Measurements from ENCODE around the gene KAZN.

The KAZN gene

DNA sequence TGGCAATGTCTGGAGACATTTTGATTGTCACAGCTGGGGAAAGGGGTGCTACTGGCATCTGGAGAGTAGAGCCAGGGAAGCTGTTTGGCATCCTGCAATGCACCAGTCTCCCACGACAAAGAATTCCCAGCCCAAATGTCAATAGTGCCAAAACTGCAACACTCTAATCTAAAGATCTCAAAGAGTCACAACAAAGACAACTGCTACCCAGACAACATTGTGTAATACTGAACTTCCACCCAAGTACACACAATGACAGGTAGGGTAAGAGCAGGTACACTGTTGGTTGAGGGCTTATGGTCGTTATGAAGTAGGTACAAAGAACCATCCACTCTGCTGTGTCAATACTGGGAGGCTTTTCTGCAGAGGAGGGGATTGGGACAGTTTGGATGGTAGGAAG is 546.8 kb downstream of the KAZN start:
- DNase-seq (ENCODE audit: insufficient read length, low spot score), result no peak
- no peak for FAIRE-seq
- no peak for TF ChIP-seq POLR2A (IDR thresholded peaks at IDR 0.05; ENCODE audit: low read depth, low read length)

DNA sequence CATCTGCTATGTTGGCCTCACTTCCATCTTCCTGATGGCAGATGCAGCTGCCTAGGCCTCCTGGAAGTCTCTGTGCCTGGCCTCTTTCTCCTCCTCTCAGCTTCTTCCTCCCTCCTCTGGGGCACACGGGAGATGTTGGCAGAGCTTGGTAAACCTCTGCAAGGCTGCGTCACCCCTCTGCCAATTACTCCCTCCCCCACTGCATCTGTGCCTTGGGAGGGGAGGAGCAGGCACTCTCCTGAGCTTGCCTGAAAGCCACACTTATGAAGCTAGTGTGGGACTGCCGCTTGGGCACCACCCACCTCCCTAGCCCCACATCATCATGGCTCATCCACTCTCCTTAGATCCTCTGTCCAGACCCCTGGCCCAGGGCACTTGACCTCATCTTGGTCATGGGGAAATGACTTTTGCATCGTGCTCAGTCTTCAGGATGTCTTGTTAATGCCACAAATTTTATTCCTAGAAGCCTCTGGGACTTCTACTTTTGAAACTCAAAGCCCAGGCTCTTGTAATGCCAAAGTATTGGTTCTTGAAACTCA is 547.7 kb downstream of the KAZN start:
- TF ChIP-seq POLR2A (IDR thresholded peaks at IDR 0.05; ENCODE audit: low read depth, low read length), result no peak
- no peak for DNase-seq (ENCODE audit: insufficient read length, low spot score)
- FAIRE-seq, result no peak

DNA sequence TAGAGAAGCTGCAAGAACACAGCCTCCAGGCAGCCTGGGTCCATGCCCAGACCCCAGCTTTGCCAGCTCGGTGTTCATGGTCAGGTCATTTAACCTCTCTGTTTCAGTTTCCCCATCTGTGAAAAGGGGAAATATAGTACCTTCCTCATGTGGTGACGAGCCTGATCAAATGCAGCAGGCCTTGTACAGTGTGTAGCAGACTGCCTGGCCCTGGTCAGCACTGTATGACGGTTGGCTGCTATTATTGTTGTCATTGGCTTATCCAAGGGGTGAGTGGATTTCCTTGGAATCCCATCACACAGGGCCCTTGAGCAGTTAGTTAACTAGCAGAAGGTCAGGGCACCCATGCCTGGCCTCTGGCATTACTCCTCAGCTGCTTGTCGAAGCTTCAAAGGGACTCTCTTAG is 548.5 kb downstream of the KAZN start:
- DNase-seq (ENCODE audit: insufficient read length, low spot score), result no peak
- FAIRE-seq, result no peak
- no peak for TF ChIP-seq POLR2A (IDR thresholded peaks at IDR 0.05; ENCODE audit: low read depth, low read length)

- no peak for FAIRE-seq
- DNase-seq (ENCODE audit: insufficient read length, low spot score), result no peak
- TF ChIP-seq POLR2A (IDR thresholded peaks at IDR 0.05; ENCODE audit: low read depth, low read length), result no peak
Measured at GRCh38 chr1:15148004-15148403, 549.5 kb downstream of the KAZN start.

DNA sequence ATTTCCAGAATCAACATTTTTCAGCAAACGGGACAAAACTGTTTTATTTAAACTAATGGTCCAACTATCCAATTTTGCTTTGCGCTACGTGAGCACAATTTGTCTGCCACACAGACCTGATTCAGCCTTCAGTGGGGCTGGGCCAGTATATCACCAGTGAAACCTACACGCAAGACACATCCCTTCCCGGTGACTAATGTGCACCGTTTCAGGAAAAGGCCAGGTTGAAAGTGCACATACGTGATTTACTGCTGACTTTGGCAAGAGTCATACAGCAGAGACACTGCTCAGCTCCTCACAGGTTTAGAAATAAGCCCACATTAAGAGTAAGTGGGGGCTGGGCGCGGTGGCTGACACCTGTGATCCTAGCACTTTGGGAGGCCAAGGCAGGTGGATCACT is 550.0 kb downstream of the KAZN start:
- FAIRE-seq (no peak), DNase-seq (ENCODE audit: insufficient read length, low spot score) (no peak)
- TF ChIP-seq POLR2A (IDR thresholded peaks at IDR 0.05; ENCODE audit: low read depth, low read length), result no peak

DNA sequence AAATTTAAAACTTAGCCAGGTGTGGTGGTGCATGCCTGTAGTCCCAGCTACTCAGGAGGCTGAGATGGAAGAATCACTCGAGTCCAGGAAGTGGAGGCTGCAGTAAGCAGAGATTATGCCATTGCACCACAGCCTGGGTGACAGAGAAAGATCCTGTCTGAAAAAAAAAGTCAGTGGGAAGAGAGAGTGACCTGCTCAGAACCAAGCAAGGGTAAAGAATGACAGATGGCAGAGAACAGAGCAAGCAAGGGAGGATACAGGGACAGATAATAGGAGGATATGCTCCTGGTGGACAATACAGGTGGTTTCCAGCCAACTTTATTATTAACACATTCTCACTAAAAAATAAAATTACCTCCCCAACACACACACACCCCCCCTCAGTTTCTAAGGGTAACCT is 550.5 kb downstream of the KAZN start:
- TF ChIP-seq POLR2A (IDR thresholded peaks at IDR 0.05; ENCODE audit: low read depth, low read length), result no peak
- DNase-seq (ENCODE audit: insufficient read length, low spot score) (no peak), FAIRE-seq (no peak)

GRCh38 chr1:15150376-15150775 is 551.9 kb downstream of the KAZN start:
- no peak for TF ChIP-seq POLR2A (IDR thresholded peaks at IDR 0.05; ENCODE audit: low read depth, low read length)
- DNase-seq (ENCODE audit: insufficient read length, low spot score) (no peak), FAIRE-seq (no peak)

DNA sequence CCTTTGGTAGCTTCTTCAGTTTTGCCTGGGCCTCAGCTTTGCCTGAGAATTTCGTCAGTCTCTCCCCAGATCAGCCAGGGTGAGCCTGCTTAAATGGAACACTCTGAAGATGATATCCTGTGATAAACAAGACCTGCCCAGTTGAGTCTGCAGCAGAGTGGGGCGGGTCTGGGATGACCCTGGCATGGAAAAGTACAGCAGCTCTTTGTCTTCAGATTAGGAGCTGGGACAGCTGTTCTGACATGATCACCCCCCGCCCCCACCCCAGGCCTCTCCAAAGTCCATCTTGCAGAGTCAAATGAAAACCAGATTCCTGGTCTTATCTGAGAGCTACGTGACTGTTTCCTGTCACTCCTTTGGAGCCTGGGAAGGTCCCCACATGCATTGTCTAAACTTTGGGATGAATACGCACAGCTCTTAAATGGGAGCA is 552.9 kb downstream of the KAZN start:
- no peak for DNase-seq (ENCODE audit: insufficient read length, low spot score)
- TF ChIP-seq POLR2A (IDR thresholded peaks at IDR 0.05; ENCODE audit: low read depth, low read length), result no peak
- FAIRE-seq, result no peak

DNA sequence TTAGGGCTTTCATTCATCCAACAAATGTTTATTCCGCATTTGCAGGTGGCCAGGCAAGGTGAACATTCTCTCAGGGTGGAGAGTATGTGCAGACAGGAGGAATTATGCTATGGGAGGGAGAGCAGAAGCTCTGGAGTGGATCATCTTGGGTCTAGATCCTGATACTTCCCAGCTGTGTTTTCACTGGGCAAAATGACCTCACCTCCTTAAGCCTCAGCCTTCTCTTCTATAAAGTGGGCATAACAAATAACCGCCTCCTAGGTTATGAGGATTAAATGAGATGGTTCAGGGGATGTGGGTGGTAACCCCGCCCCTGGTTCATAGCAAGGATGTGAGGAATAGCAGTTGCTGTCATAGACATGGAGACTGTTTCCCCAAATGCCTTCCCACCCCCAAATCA is 553.4 kb downstream of the KAZN start:
- DNase-seq (ENCODE audit: insufficient read length, low spot score) (no peak), FAIRE-seq (no peak)
- TF ChIP-seq POLR2A (IDR thresholded peaks at IDR 0.05; ENCODE audit: low read depth, low read length), result no peak

- TF ChIP-seq POLR2A (IDR thresholded peaks at IDR 0.05; ENCODE audit: low read depth, low read length), result no peak
- DNase-seq (ENCODE audit: insufficient read length, low spot score) (peak; percentile 65), FAIRE-seq (no peak)
Measured at GRCh38 chr1:15152318-15153183, 554.1 kb downstream of the KAZN start.

DNA sequence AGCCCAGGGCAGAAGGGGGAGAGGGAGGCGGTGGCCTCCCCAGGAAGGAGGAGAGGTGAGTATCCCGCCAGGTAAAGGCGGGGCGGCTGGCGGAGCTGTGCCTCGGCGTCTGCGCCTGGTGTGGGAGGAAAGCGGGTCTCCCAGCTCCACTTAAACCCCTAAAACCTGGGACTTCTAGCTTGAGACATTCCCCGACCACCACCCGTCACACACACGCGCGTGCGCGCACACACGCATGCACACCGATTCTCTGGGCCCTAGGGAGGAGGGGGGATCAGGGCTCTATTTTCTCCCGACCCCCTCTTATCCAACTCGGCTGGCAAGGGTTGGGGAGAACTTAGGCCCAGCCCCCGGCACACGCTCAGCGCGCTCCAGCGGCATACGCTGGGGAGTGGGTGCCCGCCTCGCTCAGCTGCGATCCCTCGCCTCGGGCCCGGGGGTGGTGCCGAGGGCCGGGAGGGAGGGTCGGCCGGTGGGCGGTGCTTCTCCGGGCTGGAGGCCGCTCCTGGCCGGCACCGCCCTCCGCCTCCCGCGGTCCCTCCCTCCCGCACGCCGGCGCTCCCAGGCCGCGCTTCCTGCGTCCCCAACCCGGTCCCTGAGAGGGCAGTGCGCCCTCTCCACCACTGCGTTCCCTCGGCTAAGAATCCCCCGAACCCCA is 554.8 kb downstream of the KAZN start, which contains the start of gene TMEM51:
Gene TMEM51, plus strand, starts transcription at position 564 of the 658 bp plus-strand sequence. CDS start 61,341 bp downstream, outside the sequence.
- peak; percentile 31 for DNase-seq (ENCODE audit: insufficient read length, low spot score)
- TF ChIP-seq POLR2A (IDR thresholded peaks at IDR 0.05; ENCODE audit: low read depth, low read length), result peak; percentile 40; the same call in 1 of the 2 replicates
- no peak for FAIRE-seq

DNA sequence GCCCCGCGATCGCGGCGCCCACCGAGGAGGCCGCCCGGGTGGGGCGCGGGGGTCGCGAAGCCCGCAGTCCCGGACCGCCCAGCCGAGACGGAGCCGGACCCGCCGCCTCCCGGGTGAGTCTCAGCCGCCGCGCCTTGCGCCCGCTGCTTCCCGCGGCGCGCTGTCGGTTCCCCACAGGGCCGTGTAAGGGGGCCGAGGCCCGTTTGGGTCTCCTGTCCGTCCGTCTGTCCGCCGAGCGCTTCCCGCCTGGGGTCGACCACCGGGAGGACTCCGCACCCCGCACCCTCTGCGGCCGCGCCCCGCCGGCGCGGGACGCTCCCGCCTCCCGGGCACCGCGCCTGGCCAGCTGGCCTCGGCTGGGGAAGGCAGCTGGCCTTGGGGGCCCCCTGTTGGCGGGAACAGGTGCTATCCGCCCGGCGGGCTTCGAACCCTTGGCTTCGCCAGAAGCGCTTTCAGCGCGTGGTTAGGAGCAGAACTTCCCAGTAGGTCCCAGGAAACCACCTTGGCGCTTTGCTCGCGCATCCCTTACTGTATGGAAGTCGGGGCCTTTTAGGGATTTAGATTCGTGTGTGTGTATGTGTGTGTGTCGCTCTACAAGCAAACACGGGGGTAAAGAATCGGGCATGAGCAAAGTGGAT is 555.5 kb downstream of the KAZN start:
- no peak for TF ChIP-seq POLR2A (IDR thresholded peaks at IDR 0.05; ENCODE audit: low read depth, low read length)
- peak; percentile 47 for DNase-seq (ENCODE audit: insufficient read length, low spot score)
- no peak for FAIRE-seq

DNA sequence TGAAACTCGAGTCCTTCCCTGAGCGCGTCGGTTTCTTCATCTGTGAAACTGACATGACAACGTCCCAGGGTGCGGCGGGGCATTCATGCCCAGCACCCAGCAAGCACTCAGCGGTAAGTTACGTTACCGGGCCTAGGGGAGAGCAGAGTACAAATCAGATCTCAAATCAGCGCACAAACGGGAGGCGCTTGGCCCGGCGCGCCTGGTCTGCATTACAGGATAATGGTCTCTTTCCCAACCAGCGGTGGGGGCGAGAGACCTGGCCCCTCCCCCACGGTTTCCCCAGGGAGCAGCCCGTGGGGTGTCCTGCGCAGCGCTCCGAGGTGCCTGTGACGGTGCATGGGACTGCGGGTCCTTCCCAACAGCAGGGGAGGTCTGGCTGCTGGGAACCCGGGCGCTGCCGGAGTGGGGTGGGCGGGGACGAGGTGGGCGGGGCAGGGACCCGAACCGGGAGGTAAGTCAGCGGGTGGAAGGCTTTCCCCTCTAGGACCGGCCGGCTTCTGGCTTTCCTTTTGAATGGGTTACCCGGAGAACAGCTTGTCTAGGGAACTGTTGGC is 556.1 kb downstream of the KAZN start:
- DNase-seq (ENCODE audit: insufficient read length, low spot score) (no peak), FAIRE-seq (no peak)
- TF ChIP-seq POLR2A (IDR thresholded peaks at IDR 0.05; ENCODE audit: low read depth, low read length), result no peak

GRCh38 chr1:15155191-15155590 is 556.7 kb downstream of the KAZN start:
- no peak for TF ChIP-seq POLR2A (IDR thresholded peaks at IDR 0.05; ENCODE audit: low read depth, low read length)
- FAIRE-seq (no peak), DNase-seq (ENCODE audit: insufficient read length, low spot score) (no peak)

Data from H54 (cell line).